Nephron (organoid): ENCODE data around the gene MMADHC.

Source experiments
- H3K27ac Mint-ChIP-seq, 3 experiments: 2 replicates each; pipeline ENCODE4 v1.8.0; 2020; ENCODE audit warnings: mixed read lengths in 3 of 3, mild to moderate bottlenecking in 2 of 3, moderate library complexity in 1 of 3
- H3K27me3 Mint-ChIP-seq: 2 replicates; pipeline ENCODE4 v1.8.0; 2021; ENCODE audit warnings: low read depth, mild to moderate bottlenecking, moderate library complexity, mixed read lengths
- H3K36me3 Mint-ChIP-seq: 2 replicates; pipeline ENCODE4 v1.8.0; 2020; ENCODE audit warnings: low read depth, mixed read lengths
- H3K4me1 Mint-ChIP-seq: 2 replicates; pipeline ENCODE4 v1.8.0; 2020; ENCODE audit warnings: mixed read lengths
- H3K4me3 Mint-ChIP-seq, 3 experiments: 2 replicates each; pipeline ENCODE4 v1.8.0; 2020; ENCODE audit warnings: mild to moderate bottlenecking in 3 of 3, mixed read lengths in 3 of 3, moderate library complexity in 2 of 3
- H3K9me3 Mint-ChIP-seq: 2 replicates; pipeline ENCODE4 v1.8.0; 2020; ENCODE audit warnings: mixed read lengths
- CTCF ChIP-seq, 3 experiments: fragments of 200-600 bp; sonication (generic); IDR thresholded peaks; one replicate each; pipeline ENCODE4 v1.5.0; 2021; ENCODE audit warnings: antibody characterized with exemption in 3 of 3; ENCODE audit not compliant: unreplicated experiment in 3 of 3

The MMADHC gene

GRCh38 chr2:149577269-149577668, 10.3 kb downstream of the MMADHC start:
- Mint-ChIP-seq H3K27ac (no peak overlapping the region), H3K27me3 (no peaks in the 10 kb centered on the region), H3K4me3 (no peak overlapping the region), H3K4me1 (peaks cover 18% of the 10 kb centered on the region), H3K9me3 (no peaks in the 10 kb centered on the region), H3K36me3 (peaks cover 63% of the 10 kb centered on the region)
- no peak for TF ChIP-seq CTCF (IDR thresholded peaks at IDR 0.05; ENCODE audit: unreplicated experiment in 3 of 3)

GRCh38 chr2:149575752-149576151, 11.8 kb downstream of the MMADHC start:
- H3K27ac Mint-ChIP-seq = no peak overlapping the region
- H3K4me1 Mint-ChIP-seq = peaks cover 17% of the 10 kb centered on the region
- TF ChIP-seq CTCF (IDR thresholded peaks at IDR 0.05; ENCODE audit: unreplicated experiment in 3 of 3) = no peak
- peaks cover 62% of the 10 kb centered on the region for H3K36me3 Mint-ChIP-seq
- H3K27me3 Mint-ChIP-seq = no peaks in the 10 kb centered on the region
- no peak overlapping the region for H3K4me3 Mint-ChIP-seq
- no peaks in the 10 kb centered on the region for H3K9me3 Mint-ChIP-seq

GRCh38 chr2:149575277-149575676, 12.3 kb downstream of the MMADHC start:
- no peak for TF ChIP-seq CTCF (IDR thresholded peaks at IDR 0.05; ENCODE audit: unreplicated experiment in 3 of 3)
- Mint-ChIP-seq H3K36me3 (peaks cover 58% of the 10 kb centered on the region), H3K9me3 (no peaks in the 10 kb centered on the region), H3K4me1 (peaks cover 12% of the 10 kb centered on the region), H3K27me3 (no peaks in the 10 kb centered on the region), H3K4me3 (no peak overlapping the region), H3K27ac (no peak overlapping the region)

- no peak overlapping the region for H3K27ac Mint-ChIP-seq
- no peaks in the 10 kb centered on the region for H3K9me3 Mint-ChIP-seq
- H3K4me3 Mint-ChIP-seq = no peak overlapping the region
- peaks cover 7% of the 10 kb centered on the region for H3K4me1 Mint-ChIP-seq
- TF ChIP-seq CTCF (IDR thresholded peaks at IDR 0.05; ENCODE audit: unreplicated experiment in 3 of 3) = peak; percentile 32 to 55 (median 34)
- peaks cover 63% of the 10 kb centered on the region for H3K36me3 Mint-ChIP-seq
- no peaks in the 10 kb centered on the region for H3K27me3 Mint-ChIP-seq
Observed at GRCh38 chr2:149573760-149574159, 13.8 kb downstream of the MMADHC start.

GRCh38 chr2:149572102-149572953, 15.2 kb downstream of the MMADHC start:
- Mint-ChIP-seq H3K4me1 (no peaks in the 10 kb centered on the region), H3K27ac (no peak overlapping the region), H3K27me3 (no peaks in the 10 kb centered on the region), H3K4me3 (no peak overlapping the region), H3K9me3 (no peaks in the 10 kb centered on the region), H3K36me3 (peaks cover 61% of the 10 kb centered on the region)
- no peak for TF ChIP-seq CTCF (IDR thresholded peaks at IDR 0.05; ENCODE audit: unreplicated experiment in 3 of 3)

GRCh38 chr2:149568138-149568537, 19.4 kb downstream of the MMADHC start:
- H3K9me3 Mint-ChIP-seq = no peaks in the 10 kb centered on the region
- H3K4me1 Mint-ChIP-seq = peaks cover 4% of the 10 kb centered on the region
- H3K27ac Mint-ChIP-seq = no peak overlapping the region
- no peak for TF ChIP-seq CTCF (IDR thresholded peaks at IDR 0.05; ENCODE audit: unreplicated experiment in 3 of 3)
- H3K36me3 Mint-ChIP-seq = peaks cover 53% of the 10 kb centered on the region
- no peak overlapping the region for H3K4me3 Mint-ChIP-seq
- H3K27me3 Mint-ChIP-seq = no peaks in the 10 kb centered on the region
